ENCODE data around the gene RBM4. TPM values are rescaled to one million over a fixed set of nuclear protein-coding genes. Genes with fewer than 3 reads are reported as not detected.

RBM4 gene
- total and polyA plus RNA-seq, 2 of the 13 experiments (the other 11 are each of a cell fraction or from before 2014, with no cell fraction given): 126 to 136 TPM

DNA sequence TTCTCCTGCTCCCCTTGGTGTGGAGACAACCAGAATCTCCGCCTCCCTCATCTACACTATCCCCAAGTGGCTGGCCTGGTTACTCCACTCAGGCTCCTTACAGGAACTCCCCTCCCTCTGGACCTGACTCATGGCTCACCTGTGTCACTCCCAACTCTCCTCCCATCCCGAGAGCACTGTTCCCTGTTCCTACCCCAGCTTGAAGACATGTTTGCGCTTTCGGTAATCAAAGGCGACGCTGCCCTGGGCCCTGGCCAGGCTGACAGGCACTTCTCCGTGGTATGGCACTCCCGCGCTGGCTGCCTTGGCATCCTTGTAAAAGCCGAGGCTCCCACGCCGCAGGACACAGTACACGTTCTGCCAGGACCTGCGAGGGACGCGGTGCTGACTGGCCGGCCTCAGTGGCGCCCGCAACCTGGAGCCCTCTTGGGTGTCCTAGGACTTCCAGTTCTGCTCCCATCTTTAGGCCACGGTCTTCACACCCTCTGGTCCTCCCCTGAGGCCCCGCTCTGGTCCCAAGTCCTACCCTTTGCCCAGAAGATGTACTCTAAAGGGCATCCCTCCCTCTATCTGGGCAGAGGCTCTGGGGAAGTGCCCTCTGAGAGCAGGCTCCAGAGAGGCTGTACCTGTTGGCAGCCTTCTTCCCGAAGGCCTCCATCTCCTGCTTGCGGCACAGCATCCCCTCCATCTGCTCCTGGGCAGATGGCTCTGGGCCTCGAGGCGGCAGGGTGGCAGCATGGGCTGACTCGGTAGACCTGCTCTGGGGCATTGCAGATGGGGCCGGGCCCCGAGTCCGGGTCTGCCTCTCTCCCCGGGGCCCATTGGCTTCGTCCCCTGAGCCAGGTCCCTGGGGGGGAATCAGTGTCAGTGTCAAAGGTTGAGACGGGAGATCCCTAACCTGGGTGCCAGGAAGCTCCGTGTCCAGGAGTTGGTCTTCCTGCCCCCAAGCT, 48.6 kb downstream of the RBM4 start:
- Histone ChIP-seq H3K79me2 (ENCODE audit: insufficient read depth, low read length) (no peaks in the 10 kb centered on the region), H3K9me3 (ENCODE audit: low read length) (no peaks in the 10 kb centered on the region), H3K4me3 (replicated peaks in 1 of 3; ENCODE audit: insufficient read depth in 1 of 3, low read depth in 2 of 3, low read length in 3 of 3) (no peak overlapping the region), H2AFZ (ENCODE audit: low read length) (no peak overlapping the region), H3K9ac (ENCODE audit: insufficient read depth, low read depth, low read length) (no peak overlapping the region), H3K4me1 (ENCODE audit: insufficient read depth, low read length) (no peaks in the 10 kb centered on the region), H3K27me3 (ENCODE audit: control insufficient read depth in 1 of 2, insufficient read depth in 2 of 2, low read length in 2 of 2) (no peaks in the 10 kb centered on the region; a peak in 1 of 5 replicates), H3K27ac (ENCODE audit: extremely low read length, insufficient read depth, low read length) (no peak overlapping the region), H3K4me2 (ENCODE audit: low read depth, low read length) (no peak overlapping the region), H4K20me1 (ENCODE audit: insufficient read depth, low read length) (no peaks in the 10 kb centered on the region), H3K36me3 (replicated peaks in 1 of 2; ENCODE audit: control insufficient read depth in 1 of 2, insufficient read depth in 2 of 2, low read length in 2 of 2) (no peaks in the 10 kb centered on the region)
- in situ Hi-C loops (cut with HindIII; ENCODE audit: extremely low pct_ligation_motif_present, low pct_unique_long_range_greater_than_20kb) (no loop called here), intact Hi-C loops (cut with micrococcal nuclease; ENCODE audit: unreplicated experiment) (no loop called here)
- no TSS peak for BruUV-seq (replicated peaks)
- DNase-seq (ENCODE audit: low spot score) (no peak), FAIRE-seq (no peak), ATAC-seq (no peak)
- WGBS (ENCODE audit: low lambda C conversion rate): 91% methylated on average over 19 of the region's 33 CpGs
- CTCF ChIA-PET (ENCODE audit: low intra/inter-chr PET ratio, low total read pairs): no interaction called here
- POLR2A ChIA-PET: no interaction called here
- TF ChIP-seq, protein P1, sequence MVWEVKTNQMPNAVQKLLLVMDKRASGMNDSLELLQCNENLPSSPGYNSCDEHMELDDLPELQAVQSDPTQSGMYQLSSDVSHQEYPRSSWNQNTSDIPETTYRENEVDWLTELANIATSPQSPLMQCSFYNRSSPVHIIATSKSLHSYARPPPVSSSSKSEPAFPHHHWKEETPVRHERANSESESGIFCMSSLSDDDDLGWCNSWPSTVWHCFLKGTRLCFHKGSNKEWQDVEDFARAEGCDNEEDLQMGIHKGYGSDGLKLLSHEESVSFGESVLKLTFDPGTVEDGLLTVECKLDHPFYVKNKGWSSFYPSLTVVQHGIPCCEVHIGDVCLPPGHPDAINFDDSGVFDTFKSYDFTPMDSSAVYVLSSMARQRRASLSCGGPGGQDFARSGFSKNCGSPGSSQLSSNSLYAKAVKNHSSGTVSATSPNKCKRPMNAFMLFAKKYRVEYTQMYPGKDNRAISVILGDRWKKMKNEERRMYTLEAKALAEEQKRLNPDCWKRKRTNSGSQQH (CRISPR knock-in tag; IDR thresholded peaks at IDR 0.05; ENCODE audit: low read depth): no peak
- TF ChIP-seq JDP2 (CRISPR knock-in tag; IDR thresholded peaks at IDR 0.05; ENCODE audit: borderline replicate concordance) (no peak), GABPB1 (CRISPR knock-in tag; IDR thresholded peaks at IDR 0.05) (no peak), ZNF484 (CRISPR knock-in tag; IDR thresholded peaks at IDR 0.05; ENCODE audit: borderline replicate concordance, low read depth) (no peak), ZNF333 (CRISPR knock-in tag; IDR thresholded peaks at IDR 0.05; ENCODE audit: borderline replicate concordance) (no peak), ATRX (CRISPR knock-in tag; IDR thresholded peaks at IDR 0.05; ENCODE audit: borderline replicate concordance) (no peak), TCF7L2 (IDR thresholded peaks at IDR 0.05; ENCODE audit: low read depth, low read length) (no peak), CENPT (CRISPR knock-in tag; IDR thresholded peaks at IDR 0.05; ENCODE audit: low read depth) (no peak), HNRNPUL1 (IDR thresholded peaks at IDR 0.05; ENCODE audit: low read depth, low read length) (no peak), ZNF264 (CRISPR knock-in tag; IDR thresholded peaks at IDR 0.05) (no peak), ZNF652 (CRISPR knock-in tag; IDR thresholded peaks at IDR 0.05; ENCODE audit: borderline replicate concordance, low read depth) (no peak), ZNF274 (CRISPR knock-in tag; IDR thresholded peaks at IDR 0.05) (no peak), BRCA1 (CRISPR knock-in tag; IDR thresholded peaks at IDR 0.05) (no peak), ZNF501 (CRISPR knock-in tag; IDR thresholded peaks at IDR 0.05) (no peak)
- TF ChIP-seq, protein P2, sequence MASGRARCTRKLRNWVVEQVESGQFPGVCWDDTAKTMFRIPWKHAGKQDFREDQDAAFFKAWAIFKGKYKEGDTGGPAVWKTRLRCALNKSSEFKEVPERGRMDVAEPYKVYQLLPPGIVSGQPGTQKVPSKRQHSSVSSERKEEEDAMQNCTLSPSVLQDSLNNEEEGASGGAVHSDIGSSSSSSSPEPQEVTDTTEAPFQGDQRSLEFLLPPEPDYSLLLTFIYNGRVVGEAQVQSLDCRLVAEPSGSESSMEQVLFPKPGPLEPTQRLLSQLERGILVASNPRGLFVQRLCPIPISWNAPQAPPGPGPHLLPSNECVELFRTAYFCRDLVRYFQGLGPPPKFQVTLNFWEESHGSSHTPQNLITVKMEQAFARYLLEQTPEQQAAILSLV (CRISPR knock-in tag; IDR thresholded peaks at IDR 0.05; ENCODE audit: borderline replicate concordance): no peak
- TF ChIP-seq, protein P3, sequence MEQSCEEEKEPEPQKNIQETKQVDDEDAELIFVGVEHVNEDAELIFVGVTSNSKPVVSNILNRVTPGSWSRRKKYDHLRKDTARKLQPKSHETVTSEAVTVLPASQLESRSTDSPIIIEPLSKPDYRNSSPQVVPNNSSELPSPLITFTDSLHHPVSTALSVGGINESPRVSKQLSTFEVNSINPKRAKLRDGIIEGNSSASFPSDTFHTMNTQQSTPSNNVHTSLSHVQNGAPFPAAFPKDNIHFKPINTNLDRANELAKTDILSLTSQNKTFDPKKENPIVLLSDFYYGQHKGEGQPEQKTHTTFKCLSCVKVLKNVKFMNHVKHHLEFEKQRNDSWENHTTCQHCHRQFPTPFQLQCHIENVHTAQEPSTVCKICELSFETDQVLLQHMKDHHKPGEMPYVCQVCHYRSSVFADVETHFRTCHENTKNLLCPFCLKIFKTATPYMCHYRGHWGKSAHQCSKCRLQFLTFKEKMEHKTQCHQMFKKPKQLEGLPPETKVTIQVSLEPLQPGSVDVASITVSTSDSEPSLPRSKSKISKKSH (CRISPR knock-in tag; IDR thresholded peaks at IDR 0.05; ENCODE audit: borderline replicate concordance): no peak

All from HepG2 (cell line).